Measurements from ENCODE around the gene XAGE3.
"Not testable (repeated sequence)": the region's sequence is repeated elsewhere in the genome, so short reads cannot be mapped to it uniquely, and the experiment has no call there.

Gene XAGE3, protein sequence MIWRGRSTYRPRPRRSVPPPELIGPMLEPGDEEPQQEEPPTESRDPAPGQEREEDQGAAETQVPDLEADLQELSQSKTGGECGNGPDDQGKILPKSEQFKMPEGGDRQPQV

DNA sequence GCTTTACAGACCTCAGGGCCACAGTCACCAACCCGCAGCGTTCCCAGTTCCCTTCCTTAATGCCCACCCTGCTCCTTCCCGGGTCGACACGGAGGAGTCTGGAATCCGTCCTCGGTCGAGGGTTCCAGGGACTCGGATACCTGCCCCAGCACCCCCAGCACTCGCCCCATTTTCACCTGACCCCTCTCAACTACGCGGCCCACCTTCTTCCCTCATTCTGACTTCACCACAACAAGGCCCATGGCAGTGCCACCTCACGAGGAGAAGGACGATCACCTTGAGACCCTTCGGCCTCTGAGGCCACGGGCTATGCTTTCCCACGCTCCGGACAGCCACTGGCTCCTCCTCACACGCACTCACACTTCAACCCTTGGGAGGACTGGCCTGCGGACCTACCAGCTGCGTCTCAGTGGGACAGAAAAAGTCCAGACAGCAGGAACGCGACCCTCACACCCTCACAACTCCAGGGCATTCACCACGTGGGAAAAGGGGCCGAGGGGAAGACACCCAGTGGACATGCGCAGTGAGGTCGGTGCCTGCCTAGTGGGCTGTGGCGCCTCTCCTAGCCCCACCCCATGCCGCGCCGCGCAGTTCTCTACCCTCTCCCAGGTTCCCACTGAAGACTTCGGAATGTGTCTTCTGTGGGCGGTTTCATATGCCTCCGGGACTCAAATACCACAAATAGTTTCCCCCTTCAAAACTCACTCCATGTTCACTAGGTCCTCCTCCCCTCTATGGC is at the start of gene XAGE3:
Gene XAGE3, minus strand, starts transcription at position 474 of the 739 bp plus-strand sequence. CDS start 950 bp downstream, outside the sequence.
- TF ChIP-seq, protein P1, sequence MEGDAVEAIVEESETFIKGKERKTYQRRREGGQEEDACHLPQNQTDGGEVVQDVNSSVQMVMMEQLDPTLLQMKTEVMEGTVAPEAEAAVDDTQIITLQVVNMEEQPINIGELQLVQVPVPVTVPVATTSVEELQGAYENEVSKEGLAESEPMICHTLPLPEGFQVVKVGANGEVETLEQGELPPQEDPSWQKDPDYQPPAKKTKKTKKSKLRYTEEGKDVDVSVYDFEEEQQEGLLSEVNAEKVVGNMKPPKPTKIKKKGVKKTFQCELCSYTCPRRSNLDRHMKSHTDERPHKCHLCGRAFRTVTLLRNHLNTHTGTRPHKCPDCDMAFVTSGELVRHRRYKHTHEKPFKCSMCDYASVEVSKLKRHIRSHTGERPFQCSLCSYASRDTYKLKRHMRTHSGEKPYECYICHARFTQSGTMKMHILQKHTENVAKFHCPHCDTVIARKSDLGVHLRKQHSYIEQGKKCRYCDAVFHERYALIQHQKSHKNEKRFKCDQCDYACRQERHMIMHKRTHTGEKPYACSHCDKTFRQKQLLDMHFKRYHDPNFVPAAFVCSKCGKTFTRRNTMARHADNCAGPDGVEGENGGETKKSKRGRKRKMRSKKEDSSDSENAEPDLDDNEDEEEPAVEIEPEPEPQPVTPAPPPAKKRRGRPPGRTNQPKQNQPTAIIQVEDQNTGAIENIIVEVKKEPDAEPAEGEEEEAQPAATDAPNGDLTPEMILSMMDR (IDR thresholded peaks at IDR 0.05; ENCODE audit: insufficient read depth, low read depth, low read length, missing control alignments) = no peak
- H3K4me3 ChIP-seq (ENCODE audit: low read length) = no peak within 1 kb of the TSS
- no peak for DNase-seq (ENCODE audit: low read depth)

DNA sequence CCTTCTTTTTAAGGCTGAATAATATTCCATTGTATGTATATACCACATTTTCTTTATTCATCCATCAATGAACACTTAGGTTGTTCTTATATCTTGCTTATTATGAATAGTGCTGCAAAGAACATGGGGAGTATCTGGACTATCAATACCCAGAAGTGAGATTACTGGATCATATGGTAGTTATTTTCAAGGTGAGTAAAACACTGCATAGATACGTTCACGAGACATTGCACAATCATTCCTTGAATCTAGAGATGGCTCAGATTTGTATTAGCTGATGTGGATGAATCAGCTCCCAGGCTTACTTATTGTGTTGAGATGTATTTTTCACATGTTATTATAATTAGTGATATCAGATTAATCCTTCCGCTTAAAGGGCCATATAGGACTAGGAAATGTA is 46.8 kb upstream of the XAGE3 start:
- not testable (repeated sequence) for H3K4me3 ChIP-seq (ENCODE audit: low read length); DNase-seq (ENCODE audit: low read depth)

DNA sequence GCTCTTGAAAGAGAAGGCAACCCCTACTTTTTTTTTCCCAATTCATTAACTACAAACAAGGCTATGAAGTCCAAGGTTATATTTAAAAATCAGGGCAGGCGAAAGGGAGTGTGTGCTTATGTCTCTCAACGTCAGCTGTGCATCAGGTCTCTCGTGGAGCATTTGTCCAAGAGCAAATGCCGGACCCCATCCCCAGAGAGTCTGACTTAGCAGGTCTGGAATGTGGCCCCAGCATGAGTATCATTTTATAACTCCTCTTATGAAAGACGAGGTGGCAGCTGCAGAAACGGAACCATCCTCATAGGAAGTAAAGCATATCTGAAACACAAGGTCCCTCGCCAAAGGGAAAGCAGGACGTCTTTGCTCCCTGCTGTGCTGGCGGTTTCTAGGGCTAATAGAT is 45.8 kb upstream of the XAGE3 start:
- H3K4me3 ChIP-seq (ENCODE audit: low read length); DNase-seq (ENCODE audit: low read depth): not testable (repeated sequence)

DNA sequence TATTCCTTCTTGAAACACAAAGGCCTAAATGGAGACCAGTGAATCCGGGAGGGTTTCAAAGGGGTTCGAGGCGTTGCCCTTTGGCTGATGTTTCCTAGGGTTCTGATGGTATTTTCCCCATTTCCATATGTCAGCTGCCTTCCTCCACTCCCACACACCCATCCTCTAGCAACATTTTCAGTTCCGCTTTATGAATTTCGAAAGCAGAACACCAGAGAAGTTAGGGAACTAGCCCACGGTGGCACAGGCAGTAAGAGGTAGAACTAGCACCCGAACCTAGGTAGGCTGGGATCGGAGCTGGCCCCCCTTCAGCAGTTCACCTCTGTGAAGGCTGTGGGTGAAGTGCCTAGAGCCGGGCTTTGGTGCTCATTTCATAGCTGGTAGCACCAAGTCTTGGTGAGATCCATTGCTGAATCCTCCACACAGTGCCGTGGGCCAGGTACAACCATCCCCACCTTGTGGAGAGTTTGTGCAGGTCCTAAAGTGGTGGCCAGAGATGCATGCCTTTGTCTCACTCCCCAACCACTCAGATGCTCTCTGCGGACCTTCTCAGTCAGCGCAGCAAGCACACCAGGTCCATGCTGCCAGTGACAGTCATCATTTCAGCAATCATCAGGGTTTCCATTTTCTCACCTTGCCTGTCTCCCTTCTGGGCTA is 41.6 kb upstream of the XAGE3 start:
- not testable (repeated sequence) for H3K4me3 ChIP-seq (ENCODE audit: low read length); DNase-seq (ENCODE audit: low read depth)

DNA sequence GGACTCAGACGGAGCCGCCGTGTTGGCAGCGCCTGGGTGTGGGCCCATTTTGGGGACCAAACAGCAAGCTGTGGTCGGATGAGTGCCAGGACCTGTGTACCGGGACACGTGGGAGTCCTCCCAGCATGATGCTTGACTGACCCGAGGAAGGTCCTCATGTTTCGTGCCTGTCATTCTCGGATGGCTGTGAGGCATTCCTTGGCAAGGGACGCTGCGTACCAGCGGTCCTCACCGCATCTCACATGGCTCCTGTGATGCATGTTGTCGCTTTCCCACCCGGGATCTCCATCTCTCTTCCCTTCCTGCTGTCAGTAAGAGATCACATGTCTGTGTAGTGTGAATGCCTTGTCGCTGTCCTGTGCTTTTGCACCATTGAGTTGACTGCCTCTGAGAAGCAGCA is 40.0 kb upstream of the XAGE3 start:
- DNase-seq (ENCODE audit: low read depth); H3K4me3 ChIP-seq (ENCODE audit: low read length): not testable (repeated sequence)

DNA sequence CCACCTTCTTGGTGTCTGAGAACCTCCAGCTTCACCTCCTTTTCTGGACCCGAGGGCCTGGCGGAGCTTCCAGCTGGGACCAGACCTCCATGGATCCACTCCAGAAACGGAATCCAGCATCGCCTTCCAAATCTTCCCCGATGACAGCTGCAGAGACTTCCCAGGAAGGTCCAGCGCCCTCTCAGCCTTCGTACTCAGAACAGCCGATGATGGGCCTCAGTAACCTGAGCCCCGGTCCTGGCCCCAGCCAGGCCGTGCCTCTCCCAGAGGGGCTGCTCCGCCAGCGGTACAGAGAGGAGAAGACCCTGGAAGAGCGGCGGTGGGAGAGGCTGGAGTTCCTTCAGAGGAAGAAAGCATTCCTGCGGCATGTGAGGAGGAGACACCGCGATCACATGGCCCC is 39.3 kb upstream of the XAGE3 start:
- DNase-seq (ENCODE audit: low read depth); H3K4me3 ChIP-seq (ENCODE audit: low read length): not testable (repeated sequence)

DNA sequence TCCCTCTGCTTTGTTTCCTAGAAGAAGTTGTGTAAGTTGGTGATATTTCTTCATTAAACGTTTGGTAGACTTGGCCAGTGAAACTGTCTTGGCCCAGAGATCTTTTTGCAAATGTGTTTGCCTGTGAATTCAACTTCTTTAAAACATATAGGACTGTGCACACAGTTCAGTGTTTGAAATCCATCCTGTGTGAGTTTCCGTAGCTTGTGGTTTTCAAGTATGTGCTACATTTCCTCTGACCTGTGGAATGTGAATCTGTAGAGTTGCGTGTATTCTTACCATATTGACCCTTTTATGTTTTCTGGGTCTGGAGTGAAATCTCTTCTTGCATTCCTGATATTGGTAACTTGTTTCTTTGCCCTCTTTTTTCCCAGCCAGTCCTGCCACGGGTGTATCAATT is 38.2 kb upstream of the XAGE3 start:
- H3K4me3 ChIP-seq (ENCODE audit: low read length) = not testable (repeated sequence)

DNA sequence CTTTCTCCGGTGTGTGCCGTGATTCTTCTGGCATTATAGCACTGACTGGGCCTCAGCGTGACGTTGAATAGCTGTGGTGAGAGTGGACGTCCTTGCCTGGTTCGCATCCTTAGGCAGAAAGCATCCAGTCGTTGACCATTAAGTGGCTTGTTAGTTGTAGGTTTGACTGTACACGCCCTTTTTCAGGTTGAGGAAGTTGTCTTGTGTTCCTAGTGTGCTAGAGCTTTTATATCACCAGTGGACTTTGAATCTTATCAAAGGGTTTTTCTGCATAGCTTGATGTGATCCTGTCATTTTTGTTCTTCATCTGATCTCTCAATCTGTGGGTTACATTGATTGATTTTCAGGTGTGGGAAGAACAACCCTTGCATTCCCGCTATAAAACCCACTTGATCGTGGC is 37.6 kb upstream of the XAGE3 start:
- H3K4me3 ChIP-seq (ENCODE audit: low read length); DNase-seq (ENCODE audit: low read depth): not testable (repeated sequence)

More for the DNA sequence above, 38.2 kb upstream of the XAGE3 start:
- DNase-seq (ENCODE audit: low read depth) = not testable (repeated sequence)

DNA sequence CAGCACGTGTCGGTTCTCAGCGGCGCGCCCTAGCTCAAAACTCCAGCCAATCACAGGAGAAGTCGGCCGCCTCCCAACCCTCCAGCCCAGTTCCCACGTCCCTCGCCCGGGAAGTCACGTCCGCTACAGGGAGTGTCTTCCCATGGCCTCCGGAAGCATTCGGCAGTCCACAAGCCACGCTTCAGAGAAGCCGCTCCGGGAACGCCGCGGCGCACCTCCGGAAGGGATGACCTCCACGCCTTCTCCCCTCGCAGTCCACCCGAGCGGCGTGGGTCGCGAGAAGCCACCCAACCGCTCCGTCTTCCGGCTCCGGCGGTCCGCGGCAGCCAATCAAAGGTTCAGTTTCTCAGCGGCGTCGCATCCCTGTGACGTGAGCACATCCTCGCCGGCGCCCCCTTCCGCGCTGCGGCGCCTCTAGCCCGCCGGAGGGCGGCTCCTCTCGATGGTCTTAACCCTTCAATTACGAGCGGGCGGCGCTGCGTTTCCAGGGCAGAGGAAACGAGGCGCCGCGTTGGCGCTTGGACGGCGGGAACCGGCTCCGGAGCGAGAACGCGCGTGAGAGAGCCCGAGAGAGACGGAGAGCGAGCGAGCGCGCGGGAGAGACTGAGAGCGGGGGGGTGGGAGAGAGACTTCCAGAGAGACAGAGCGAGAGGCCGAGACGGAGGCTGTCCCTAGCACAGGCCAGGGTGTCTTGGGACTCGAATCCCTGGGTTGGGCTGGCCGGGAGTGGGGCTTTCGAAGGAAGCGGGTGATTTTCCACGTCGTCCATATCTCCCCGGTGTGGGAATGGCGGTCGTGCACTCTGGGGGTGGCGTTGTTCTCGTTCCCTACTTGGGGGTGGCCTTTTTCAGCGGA is 29.2 kb upstream of the XAGE3 start, which contains the start of gene FAM156B:
Gene FAM156B, plus strand, starts transcription at position 476 of the 855 bp plus-strand sequence. CDS start 9,896 bp downstream, outside the sequence.
- not testable (repeated sequence) for H3K4me3 ChIP-seq (ENCODE audit: low read length); DNase-seq (ENCODE audit: low read depth)

DNA sequence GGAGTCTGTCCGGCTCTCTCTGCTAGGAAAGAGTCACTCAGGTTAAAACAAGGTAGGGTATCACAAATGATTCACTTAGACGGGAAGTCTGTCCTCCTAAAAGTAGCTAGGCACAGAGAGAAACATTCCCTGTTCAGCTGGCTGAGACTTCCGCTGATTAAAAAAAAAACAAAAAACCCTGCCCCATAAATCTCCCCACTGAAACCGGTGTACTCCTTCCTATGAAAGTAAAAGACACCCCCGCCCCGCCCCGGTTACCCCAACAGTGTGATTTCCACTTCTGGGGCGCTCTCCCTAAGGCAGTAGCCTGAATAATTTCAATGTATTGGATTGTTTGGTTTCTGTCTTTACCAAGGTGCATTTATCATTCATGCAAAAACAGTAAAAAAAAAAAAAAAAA is 28.6 kb upstream of the XAGE3 start:
- not testable (repeated sequence) for DNase-seq (ENCODE audit: low read depth)

DNA sequence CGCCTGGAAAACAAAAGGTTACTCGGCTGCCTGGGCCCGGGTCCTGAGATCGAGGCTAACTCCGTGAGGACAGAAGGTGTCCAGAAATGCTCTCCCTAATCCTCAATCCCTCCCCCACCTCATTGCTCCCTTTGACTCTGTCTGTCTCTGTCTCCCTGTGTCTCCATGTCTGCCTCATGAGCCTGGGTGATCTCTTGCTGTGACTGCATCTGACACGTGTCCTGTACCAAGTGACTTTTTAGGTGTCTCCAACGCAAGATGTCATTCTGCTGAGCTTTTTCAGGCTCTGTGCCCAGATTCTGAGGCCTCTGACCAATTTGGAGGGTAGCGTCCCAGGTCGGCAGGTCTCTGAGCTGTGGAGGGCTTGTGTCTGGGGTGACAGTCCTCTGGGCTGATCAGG is 20.2 kb upstream of the XAGE3 start:
- not testable (repeated sequence) for DNase-seq (ENCODE audit: low read depth); H3K4me3 ChIP-seq (ENCODE audit: low read length)

More for the DNA sequence above, 28.6 kb upstream of the XAGE3 start:
- not testable (repeated sequence) for H3K4me3 ChIP-seq (ENCODE audit: low read length)

DNA sequence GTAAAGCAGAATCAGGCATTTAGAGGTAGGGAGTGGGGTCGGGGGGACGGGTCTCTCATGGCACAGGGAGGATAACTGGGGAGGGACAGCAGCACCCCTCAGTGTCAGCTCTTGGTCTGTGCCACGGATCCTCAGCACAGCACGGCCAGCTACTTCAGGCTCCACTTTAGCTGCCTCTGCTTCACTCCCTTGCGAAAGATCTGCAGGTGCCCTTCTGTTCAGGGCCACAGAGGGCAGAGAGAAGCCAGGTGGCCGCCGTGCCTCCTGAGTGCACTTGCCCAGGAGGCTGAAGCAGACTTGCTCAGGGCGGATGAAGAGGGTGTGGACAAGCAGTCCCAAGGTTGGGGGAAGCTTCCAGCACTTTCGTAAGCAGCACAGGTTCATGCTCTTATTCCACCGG is 19.6 kb upstream of the XAGE3 start:
- DNase-seq (ENCODE audit: low read depth); H3K4me3 ChIP-seq (ENCODE audit: low read length): not testable (repeated sequence)

DNA sequence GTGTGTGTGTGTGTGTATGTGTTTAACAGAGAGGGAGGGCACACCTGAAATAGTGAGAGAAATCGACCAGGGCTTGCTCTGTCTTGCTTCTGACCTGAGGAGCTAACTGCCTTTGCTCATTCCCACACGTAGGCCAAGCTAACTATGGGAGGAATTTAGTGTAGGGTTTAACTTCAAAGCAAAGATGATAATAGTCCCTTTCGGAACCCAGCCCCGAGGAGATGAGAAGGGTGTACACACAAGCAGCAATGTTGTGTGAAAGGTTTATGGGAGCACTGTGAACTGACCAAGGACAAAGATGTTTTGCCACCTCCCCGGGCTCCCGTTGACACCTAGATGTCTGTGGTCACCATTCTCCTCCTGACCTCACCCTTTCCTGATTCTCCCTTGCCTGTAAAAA is 8.5 kb upstream of the XAGE3 start:
- not testable (repeated sequence) for DNase-seq (ENCODE audit: low read depth)

DNA sequence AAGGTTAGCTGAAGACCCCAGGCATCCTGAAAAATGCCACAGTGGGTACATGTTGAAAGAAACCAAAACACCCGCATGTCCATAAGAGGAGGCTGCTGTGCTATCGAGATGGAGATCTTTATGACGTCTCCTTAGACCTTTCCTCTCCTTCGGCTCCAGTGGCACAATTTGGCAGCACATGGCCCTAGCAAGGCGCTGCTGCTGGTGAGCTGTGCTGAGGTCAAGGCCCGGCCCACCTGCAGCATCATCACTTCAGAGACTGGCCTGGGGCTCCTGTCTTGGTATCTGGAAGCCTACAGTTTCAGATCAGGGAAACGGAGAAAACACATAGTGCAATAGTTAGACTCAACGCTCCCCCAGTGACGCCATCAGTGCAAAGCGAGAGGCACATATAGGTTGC is 7.6 kb upstream of the XAGE3 start:
- H3K4me3 ChIP-seq (ENCODE audit: low read length); DNase-seq (ENCODE audit: low read depth): not testable (repeated sequence)

More for the DNA sequence above, 8.5 kb upstream of the XAGE3 start:
- not testable (repeated sequence) for H3K4me3 ChIP-seq (ENCODE audit: low read length)
